ENCODE results near the gene TMEM132A.

The TMEM132A gene

DNA sequence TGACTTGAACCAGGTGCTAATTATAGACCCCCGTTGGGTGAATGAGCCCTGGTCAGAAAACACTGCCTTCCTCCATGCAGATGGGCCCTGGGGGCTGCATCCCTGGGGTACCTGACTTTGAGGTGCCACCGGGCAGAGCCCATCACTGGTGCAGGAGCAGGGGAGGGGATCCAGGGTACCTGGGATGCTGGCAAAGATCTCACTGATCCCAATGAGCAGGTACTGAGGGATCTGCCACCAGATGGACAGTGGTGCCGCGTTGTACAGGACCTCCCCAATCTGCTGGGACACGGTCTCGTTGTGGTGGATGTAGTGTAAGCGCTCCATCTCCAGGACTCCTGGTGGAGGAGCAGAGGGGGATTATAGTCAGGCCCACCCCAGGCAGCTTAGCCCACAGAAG lies 15.0 kb downstream of the TMEM132A start:
- no peak for DNase-seq

DNA sequence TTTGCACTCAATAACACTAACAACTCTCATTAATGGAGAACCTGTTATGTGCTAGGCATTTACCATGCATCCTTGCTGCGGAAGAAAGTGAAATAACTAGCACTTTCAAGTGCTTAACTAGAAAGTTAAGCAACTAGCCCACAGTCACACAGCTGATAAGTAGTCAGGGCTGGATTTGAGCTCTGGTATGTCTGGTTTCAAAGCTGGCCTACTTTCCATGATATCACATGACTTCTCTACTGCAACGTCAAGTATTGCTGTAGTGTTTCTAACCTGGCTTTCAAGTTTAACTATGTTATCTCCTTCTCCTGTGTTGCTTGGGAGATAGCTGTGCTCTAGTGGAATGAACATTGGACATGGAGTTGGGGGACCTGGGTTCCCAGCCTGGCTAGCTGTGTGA lies 15.6 kb downstream of the TMEM132A start:
- DNase-seq: no peak

DNA sequence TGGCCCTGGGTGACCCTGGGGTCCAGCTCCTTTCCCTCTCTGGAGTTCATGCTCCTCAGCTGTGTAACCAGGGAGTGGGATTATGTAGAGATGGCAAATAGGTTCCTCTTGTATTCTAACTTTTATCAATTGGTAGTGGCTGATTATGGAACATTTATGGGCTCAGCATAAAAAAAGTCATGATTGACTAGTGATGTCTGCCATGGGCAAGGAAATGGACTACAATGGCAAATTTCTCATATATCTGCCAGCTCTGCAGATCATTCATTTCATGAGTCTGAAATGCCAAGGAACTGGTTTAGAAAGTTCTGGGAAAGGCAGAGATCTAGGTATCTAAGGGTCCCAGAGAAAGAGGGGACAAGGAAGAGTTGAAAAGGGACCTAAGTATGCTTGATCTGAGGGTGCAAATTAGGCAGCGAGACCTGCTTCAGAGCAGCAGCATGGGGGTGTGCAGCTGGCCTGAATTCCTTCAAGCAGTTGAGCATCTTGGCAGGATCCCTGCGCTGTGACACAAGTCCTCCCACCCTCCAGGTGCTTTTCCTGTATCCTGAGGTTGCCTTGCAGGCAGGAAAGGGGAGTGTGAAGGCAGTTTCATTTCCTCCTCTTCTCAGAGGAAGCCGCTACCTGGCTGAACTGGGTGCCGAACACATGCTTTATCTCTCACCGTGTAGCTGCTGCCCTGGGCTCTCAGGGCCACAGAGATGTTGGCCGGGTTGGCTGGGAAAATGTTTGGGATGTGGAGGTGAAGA lies 17.3 kb downstream of the TMEM132A start:
- peak; percentile 60 for DNase-seq

DNA sequence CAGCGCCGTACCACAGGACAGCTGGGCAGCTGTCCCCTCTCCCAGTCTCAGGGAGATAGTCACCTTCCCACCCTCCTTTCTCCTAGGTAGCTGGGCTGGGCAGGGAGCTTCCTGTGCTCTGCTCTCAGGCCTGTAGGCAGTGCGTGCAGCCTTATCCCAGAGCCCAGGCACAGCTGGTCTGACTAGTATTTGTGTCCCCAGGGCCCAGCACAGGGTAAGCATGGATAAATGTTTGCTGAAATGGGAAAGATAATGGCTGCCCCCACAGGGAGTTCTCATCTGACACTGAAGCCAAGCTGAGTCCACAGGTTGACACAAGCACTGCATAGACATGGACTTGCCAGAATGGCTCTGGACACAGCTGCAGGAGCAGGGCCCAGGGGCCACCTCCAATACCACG lies 18.0 kb downstream of the TMEM132A start:
- DNase-seq: peak; percentile 97

DNA sequence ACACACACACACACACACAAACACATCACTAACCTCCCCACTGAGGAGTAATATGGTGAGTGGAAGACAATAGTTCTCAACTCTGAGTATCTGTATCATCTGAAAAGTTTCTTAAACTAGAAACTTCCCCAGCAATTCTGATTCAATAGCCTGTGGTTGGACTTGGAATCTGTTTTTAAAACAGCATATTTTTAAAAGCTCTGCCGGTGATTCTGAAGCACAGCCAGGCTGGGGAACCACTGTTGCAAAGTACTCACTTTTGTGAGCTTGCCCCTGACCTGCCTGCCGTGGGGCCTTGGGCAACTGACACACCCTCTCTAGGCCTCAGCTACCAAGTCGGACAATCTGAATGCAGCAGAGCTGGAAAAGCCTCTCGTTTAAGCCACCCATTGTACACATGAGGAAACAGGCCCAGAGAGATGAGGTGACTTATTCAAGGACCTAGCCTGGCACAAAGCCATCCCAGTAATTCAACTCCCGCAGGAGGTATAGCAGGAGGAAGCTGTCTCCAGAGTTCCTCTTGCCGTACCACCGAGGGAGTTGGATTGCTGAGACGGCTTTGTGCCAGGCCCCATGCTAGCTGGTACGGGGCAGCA lies 18.8 kb downstream of the TMEM132A start:
- DNase-seq: peak; percentile 97

DNA sequence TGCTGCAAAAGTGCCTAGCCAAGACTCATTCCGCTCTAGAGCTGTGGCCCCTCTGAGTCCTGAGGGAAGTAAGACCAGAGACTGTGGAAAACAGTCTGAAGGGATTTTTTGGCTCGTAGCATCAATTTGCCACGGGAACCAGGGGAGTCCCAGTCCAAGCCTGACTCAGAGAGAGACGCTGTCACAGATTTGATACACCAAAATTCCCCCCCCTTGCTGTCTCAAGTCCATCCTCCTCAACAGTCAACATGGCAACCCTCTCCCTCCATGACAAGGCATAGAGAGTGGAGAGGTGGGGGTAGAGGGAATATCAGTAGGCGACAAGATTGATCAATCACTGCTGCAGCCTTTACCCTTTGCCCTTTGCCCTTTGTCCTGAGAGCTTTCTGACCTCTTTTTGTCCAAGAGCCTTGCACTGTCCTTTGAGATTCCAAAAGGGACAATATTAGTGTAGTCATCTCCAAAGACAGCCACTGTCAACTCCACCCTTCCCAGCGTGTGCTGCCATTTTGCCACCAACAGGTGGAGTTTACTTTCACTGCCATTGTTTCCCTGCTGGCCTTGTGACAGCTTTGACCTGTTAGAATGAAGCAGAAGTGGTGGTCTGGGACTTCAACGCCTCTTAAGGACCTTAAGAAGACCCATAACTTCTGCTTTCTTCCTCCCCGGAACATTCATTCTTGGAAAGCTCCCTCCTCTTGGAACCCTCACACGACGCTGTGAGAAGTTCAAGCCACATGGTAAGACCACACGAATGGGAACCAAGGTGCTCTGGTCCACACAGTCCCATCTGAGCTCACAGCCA lies 20.4 kb downstream of the TMEM132A start:
- DNase-seq: peak; percentile 17

DNA sequence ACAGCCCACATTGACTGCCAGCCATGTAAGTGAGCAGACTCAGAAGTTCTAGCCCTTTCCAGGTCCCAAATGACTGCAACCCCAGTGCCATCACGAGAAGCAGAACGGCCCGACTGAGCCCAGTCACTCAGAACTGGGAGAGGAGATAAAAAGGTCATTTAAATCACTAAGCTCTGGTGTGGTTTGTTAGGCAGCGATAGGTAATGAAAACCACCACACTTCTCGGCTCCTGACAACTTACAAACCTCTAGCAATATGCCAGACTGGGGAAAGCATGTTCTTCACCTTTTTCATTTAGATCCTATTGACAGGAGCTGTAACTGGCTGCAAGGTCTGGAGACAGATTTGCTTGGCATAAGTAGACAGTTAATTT lies 21.0 kb downstream of the TMEM132A start:
- DNase-seq: no peak

DNA sequence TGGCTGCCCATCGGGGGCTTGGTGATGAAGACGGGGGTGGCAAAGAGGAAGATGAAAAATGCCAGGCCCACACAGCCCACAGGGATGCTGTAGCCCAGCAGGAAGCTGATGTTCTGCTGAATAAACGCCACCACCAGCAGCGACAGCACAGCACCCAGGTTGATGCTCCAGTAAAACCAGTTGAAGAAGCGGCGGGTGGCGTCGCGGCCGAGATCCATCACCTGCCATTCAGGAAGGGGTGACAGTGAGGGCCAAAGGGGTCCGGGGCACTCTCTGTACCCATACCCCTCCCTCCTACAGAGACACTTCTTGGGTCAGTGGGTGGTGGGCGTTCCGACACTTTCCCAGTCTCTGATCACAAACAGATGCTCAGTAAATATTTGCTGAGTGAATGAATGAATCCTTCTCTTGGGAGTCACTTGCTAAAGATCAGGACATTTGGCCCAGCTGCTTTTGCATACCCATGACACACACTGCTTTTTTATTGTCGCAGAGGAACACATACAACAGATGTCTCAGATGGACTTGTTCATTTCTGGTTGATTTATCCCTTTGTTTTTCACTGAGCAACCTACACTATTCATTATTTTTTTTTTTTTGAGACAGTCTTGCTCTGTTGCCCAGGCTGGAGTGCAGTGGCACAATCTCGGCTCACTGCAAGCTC lies 22.5 kb downstream of the TMEM132A start:
- DNase-seq: peak; percentile 92

DNA sequence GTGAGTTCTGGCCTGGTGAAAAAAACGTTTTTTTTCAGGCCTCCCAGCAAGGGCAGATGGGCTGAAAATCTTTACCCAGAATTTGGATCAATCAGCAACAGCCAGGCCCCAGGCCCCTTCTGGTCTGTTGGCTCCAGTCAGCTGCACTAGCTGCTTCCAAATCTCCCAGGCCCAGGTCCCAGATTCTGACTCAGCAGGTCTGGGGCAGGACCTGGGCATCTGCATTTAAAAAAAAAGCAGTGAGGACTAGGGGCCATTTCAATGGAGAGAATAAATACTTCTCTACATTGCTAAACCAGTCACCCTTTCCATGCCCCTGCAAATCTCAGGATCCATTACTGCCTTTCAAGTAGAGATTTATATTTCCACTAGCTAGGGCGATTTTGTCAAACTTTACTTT lies 23.4 kb downstream of the TMEM132A start:
- no peak for DNase-seq

DNA sequence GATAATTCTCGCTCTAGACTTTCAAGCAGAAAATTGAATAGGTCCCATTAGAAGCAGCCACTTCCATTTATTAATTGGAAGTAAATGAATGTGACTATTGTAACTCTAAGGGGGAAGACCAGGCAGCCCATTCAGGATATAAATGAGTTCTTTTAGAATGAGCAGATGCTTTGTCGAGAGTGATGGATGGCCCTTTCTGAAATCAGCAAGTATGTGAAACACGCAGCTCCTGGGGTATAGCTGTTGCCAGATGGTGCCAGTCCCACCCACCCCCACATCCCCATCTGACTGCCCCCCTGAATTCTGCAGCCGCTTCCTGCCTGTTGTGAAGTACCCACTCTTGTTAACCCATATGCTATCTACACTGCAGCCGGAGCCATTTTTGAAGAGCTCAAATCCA lies 24.0 kb downstream of the TMEM132A start:
- DNase-seq: peak; percentile 71

DNA sequence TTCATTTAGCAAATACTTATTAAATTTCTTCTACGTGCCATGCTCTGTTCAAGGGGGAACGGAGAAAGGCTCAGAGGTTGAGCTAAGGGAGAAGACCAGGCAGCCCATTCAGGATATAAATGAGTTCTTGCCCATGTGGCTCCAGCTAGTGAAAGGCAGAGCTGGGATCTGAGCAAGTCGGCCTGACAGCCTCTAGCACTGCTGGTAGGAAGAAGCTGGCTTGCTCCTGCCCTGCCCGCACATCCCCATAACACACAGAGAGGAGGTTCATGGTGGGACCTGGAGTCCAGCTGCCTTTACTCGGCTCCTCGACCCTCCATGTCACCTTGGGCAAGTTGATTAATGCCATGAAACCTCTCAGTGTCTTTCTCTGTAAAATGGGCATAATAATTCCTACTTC lies 25.8 kb downstream of the TMEM132A start:
- peak; percentile 11 for DNase-seq

DNA sequence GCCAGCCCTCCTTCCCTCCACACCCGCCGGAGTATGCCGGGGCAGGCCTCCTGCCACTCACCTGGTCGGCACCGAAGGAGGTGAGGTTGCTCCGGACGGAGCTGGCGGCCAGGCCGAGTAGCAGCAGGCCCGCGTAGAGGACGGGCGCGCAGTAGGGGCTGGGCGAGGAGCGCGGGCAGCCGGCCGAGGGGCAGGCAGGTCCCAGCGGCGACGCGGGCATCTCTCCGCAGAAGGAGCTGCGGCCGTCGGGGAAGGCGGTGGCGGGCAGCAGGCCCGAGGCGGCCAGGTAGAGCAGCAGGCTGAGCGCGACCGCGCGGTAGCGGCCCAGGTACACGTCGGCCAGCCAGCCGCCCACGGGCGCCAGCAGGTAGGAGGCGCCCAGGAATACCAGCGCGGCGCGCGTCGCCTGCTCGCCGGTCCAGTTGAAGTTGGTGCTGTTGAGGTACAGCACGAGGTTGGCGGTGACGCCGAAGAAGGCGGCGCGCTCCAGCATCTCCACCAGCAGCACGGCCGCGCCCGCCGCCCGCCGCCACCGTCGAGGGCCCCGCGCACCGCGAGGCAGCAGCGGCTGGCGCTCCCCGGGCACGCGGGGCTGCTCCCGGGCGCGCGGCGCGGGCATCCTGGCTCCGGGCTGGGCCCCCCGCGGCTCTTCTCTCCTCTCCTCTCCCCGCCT lies 26.8 kb downstream of the TMEM132A start:
- DNase-seq: no peak

DNA sequence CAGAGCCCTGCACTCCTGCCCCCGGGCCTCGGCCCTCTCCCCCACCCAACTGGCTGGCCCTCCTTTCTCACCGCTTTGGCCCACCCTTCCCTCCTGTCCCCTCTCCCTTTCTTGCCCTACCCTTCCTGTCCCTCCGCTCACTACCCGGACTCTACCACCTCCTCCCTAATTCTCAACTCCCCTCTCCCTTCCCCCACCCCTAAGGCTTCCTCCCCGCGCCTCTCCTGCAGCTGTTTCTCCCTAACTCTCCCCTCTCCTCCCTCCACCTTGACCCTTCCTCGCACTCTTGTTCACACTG lies 27.3 kb downstream of the TMEM132A start:
- DNase-seq: no peak

DNA sequence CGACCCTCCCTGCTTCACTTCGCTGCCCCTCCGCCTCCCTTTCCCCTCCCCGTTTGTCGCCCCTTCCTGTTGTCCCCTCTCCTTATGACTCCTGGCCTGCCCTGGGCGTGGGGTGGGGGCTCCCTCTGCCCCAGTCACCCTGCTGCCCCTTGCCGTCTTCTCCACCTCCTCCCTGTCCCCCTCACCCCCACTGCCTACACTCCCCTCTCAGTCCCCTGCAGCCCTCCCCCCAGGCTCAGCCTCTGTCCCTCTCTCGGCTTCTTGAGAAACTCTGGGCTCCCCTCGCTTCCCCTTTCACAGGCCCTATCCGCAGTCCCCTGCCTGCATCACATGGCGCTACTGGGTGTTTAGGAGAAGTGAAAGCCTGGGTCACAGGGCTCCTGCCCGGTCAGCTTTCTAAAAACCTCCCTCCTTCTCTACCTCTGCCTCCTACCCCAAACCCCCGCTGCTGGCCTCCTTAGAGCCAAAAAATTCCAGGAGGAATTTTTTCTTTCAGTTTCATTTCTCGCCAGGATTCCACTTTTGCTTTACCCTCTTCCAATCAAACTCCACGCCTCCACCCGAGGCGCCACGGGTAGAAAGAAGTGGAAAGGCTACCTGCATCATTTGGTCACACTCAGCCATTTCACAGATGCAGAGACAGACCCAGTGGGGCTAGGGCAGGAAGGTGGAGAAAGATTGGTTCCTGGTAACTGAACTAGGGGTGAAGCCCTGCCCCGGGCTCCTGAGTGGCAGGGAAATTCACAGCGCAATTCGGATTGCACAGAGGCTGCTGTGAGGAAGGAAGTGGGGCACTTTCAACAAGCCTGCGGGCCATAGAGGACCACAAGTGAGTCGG lies 27.9 kb downstream of the TMEM132A start, which contains the start of gene SLC15A3:
TSS of gene SLC15A3 (minus strand) at position 273 of the 838 bp plus-strand sequence. CDS start 625 bp downstream, outside the sequence.
- DNase-seq: no peak

DNA sequence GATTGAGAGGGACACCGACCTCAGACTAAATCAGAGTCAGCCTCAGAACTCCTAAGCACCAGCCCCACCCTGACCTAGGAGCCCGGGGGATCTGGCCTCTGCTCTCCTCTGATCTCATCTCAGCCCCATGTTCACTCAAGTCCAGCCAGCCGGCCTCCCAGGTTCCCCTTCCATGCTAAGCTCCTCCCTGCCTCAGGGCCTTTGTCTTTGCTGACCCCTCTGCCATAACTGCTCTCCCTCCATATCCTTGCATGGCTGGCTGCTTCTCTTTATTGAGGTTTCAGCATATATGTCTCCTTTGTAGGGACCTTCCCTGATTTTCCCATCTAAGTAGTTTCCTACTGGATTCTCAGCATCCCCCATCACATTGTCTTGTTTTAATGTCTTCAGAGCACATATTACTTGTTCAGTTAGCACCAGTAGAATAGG lies 28.5 kb downstream of the TMEM132A start:
- DNase-seq: no peak

DNA sequence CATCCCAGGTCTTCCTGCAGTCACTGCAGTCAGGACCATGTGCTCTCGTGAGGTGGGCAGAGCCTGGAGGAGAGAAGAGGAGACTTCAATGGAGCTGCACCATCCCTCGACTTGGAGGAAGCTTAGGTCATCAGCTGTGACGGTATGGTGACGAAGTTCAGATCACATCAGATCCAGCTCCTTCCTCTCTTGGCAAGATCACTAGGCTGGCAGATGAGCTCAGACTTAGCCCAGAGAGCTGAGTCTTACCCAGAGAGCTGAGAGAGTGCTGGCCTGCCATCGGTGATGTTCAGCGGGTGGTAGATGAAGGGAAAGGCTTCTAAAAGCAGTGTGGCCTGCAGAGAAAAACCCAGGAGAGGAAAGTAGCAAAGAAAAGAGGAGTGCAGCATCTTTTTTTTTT lies 29.5 kb downstream of the TMEM132A start:
- no peak for DNase-seq

DNA sequence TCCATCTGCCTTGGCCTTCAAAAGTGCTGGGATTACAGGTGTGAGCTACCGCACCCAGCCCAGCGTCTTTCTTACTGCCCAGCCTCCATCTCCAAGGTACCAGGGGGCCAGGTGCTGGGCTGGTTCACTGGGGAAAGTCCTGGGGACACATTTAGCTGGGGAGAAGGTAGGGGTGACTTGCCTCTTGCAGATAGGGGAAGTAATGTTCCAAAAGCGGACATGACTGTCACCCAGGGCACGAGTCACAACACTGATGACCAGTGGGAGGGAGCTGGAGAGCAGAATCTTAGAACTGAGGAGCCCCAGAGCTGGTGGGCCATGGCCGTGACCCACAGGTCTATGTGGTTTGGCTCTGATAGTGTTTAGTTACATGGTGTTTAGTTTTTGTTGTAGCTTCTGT lies 30.2 kb downstream of the TMEM132A start:
- DNase-seq: no peak

DNA sequence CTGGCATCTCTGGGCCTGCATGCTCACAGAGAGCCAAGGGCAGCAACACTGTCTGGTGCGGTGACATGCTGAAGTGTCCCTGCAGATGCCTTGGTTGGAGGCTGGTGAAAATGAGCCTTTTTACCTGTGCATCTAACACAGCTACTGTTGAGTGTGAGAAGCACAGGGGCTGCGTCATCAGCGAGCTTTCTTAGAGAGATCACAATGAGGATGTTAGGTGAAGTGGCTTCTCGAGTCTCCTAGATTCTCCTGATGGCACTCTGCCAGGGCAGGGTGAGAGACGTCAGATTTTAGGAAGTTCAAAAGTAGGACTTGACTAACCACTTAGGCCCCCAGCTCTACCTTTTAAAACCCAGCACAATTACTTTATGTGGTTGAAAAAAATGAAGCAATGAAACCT lies 31.3 kb downstream of the TMEM132A start:
- DNase-seq: no peak

DNA sequence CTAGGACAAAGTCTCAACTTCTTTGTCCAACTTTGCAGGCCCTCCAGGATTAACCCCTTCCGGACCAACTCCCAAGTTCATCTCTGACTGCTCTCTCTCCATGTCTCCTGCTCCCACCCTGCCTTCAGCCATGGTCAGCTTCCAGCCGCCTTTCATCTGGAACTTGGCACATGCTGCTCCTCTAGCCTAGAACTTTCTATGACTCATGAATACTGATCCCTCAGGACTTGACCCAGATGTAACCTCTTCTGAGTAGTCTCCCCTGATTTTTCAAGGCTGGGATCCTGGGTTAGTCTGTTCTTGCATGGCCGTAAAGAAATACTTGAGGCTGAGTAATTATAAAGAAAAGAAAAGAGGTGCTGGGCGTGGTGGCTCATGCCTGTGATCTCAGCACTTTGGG lies 32.9 kb downstream of the TMEM132A start:
- DNase-seq: no peak

DNA sequence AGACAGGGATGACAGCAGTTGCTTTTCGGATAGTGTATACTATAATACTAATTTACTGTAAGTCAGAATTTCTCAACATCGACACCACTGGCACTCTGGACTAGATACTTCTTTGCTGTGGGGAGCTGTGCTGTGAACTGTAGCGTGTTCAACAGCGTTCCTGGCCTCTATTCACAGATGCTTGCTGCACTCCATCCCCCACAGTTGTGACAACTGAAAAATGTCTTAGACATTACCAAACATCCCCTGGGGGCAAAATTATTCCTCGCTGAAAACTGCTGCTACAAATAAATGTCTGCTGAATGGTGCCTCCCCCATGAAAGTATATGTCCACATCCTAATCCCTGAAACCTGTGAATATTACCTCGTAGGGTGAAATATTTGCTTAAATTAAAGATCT lies 35.2 kb downstream of the TMEM132A start:
- peak; percentile 59 for DNase-seq

DNA sequence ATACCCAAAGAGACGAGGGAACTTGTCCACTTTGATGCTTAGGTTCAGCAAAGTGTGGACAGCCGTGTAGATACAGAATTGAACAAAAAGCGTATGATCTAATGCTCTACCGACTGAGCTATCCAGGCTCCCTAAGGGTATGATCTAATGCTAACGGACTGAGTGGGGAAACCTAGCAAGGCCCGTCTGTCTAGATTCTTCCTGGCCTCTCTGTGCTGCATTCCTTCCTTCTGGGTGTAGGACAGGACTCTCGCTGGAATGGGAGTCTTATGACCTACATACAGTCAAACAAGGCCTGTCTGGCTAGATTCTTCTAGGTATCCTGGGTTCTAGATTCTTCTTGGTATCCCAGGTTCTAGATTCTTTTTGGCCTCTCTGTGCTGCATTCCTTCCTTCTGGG lies 36.1 kb downstream of the TMEM132A start:
- DNase-seq: no peak

DNA sequence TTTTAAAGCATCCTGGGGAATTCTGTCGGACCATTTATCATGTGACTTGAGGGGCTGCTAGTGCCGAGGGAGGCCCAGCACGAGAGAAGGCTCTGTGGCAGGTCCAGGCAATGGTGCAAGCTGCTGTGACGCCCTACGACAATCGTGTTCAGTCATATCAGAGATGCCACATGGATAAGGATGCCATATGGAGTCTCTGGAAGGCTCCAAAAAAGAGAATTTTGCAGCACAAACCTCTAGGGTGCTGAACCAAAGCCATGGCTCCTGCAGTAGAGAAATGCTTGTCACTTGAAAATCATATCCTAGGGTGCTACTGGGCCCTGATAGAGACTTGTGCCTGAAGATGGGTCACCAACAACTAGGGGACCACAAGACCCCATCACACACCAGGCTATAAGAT lies 40.5 kb downstream of the TMEM132A start:
- no peak for DNase-seq
